ENCODE measurements around the gene RNF144A.

- TF ChIP-seq TAF1 (IDR thresholded peaks at IDR 0.05; ENCODE audit: borderline replicate concordance, low read depth, low read length) (no peak), YY1 (IDR thresholded peaks at IDR 0.05; ENCODE audit: low read depth) (no peak), RAD21 (IDR thresholded peaks at IDR 0.05; ENCODE audit: low read length) (no peak), MXI1 (IDR thresholded peaks at IDR 0.05; ENCODE audit: low read depth, low read length) (no peak), CTCF (IDR thresholded peaks at IDR 0.05) (no peak), USF2 (IDR thresholded peaks at IDR 0.05; ENCODE audit: borderline replicate concordance, low read depth, low read length) (no peak)
These were observed 33.8 kb downstream of the RNF144A start for GRCh38 chr2:6951046-6951445.
